HuH-7.5 (cell line): ENCODE measurements around the gene NDUFB2.
"Not testable (repeated sequence)": the region's sequence is repeated elsewhere in the genome, so short reads cannot be mapped to it uniquely, and the experiment has no call there.

Source experiments
- DNase-seq: peaks from one replicate; pipeline ENCODE4 v3.0.0; 2011; ENCODE audit warnings: low spot score

NDUFB2 gene

GRCh38 chr7:140696680-140697446, at the start of gene NDUFB2:
NDUFB2 (plus strand) TSS chr7:140696708; CDS start chr7:140696745, 37 bp downstream.
- DNase-seq = peak; percentile 83

- peak; percentile 82 for DNase-seq
Observed at GRCh38 chr7:140646931-140647647, 49.4 kb upstream of the NDUFB2 start.

DNA sequence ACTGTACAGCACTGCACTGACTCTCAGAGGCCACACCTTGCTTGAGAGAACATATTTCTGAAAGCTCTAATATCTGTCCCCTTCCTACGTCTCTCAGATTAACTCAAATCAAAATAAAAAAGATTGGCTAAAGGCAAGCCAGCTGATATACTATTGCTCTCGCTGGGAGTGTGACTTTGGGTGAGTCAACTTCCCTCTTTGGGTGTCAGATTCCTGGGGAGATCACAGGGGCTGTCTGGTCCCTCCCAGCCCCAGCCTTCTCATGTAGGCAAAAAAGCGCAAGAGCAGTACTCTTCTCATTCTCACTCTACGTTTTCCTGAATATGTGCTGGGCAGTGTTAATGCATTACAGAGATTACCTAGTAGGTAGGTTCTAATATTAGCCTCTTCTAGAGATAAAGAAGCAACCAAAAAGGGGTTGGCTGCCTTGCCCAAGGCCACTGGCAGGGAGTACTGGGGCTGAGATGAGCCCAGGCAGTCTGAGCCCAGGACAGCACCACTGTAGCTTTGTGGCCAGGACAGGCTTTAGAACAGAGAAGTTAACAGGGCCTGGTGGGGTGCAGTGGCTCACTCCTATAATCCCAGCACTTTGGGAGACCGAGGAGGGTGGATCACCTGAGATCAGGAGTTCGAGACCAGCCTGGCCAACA, 46.8 kb upstream of the NDUFB2 start:
- no peak for DNase-seq

DNA sequence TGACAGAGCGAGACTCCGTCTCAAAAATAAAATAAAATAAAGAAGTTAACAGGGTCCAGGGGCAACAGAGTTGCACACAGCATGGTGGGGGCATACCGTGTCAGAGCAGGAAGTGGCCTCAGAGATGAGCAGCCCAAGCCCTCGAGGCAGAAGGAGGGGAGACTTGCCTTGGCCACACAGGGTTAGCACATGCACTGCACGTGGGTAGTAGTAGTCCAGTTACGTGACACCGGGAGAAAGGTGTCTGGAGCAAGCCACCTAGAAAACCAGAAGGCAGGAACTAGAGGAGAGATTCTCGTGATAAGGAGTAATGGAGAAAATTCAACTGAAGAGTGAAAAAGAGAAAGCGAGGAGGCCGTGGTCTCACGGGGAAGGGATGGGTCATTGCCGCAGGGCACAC, 46.1 kb upstream of the NDUFB2 start:
- DNase-seq = no peak

DNA sequence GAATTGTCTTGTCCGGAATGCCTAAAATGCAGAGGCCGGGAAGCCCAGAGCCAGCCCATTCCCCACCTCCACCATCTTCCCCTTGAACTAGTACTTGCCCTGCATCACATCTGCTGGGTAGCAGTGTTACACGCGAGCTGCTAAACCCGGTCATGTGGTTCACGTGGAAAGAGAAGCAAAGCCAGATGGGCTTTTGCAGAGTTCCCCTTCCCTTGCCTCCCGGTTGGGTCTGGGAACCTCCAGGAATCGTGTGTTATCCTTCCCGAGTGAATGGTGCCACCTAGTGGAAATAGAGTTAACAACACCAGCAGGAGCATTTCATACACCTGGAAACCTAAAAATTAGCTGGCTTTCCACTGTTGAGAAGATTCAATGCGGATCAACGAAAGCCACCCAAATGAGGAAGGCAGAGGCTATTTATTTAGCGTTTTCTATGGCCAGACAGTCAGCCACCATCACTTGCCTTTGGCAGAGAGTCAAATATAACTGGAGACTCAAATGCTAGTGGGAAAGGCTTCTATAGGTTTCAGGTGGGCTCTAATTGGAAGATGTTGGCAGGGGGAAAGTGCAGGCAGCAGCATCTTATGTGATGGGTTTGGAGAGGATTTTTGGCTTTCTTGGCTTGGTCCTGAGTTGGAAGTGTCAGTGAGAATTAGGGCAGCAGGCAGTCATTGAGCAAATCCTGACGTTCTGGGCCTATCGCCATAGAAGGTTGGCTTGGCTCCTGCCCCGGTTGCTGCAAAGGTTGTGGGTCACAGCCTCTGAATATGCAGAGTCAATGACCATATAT, 43.0 kb upstream of the NDUFB2 start:
- DNase-seq = peak; percentile 70

GRCh38 chr7:140654109-140654387, 42.5 kb upstream of the NDUFB2 start:
- no peak for DNase-seq

DNA sequence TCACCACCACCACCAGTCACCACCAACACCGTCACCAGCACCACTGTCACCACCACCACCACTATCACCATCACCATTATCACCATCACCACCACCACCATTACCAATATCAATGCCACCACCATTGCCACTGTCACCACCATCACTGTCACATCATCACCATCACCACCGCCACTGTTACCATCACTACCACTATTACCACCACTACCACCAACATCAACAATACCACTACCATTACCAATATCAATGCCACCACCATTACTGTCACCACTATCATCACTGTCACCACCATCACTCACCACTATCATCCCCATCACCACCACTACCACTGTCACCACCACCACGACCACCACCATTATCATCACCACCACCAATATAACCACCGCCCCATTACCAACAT, 41.8 kb upstream of the NDUFB2 start:
- no peak for DNase-seq

DNA sequence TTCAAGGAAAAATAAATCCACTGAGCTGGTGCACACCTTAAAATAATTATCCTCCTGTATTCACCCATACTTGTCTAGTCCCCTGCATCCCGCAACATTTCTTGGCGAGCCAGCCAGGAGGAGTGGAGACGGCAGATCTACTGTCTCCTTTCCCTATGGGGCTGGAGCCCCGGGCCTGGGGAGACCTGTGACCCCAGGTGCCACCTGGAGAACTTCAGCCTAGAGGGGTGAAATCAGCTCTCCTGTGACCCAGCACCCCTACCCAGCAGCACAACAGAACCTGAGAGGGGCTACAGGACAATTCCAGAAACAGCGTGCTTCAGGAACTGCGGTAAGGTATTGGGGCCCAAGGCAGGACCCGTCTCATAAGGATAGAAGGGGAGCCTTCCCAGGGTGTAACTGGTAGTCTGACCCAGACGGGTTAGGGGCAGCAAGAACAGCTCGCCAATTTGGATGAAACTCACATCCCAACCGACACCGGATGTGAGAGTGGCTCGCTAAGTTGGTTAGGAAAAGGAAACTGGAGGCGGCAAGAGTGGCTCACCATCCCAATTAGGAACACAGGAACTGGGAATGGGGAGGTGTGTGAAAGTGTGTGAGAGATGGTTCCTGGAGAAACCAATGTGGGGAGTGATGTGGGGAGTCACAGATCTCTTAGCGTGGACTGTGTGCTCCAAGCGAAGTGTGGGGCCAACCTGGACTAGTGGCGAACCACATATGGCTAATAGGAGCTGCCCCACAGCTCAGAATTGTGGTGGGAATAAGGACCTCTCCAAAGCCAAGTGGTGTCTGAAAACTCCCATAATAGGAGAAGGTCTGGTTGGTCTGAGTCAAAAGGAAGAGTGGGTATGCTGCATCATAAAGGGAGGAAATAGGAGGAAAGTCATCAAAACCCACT, 40.7 kb upstream of the NDUFB2 start:
- DNase-seq = no peak

DNA sequence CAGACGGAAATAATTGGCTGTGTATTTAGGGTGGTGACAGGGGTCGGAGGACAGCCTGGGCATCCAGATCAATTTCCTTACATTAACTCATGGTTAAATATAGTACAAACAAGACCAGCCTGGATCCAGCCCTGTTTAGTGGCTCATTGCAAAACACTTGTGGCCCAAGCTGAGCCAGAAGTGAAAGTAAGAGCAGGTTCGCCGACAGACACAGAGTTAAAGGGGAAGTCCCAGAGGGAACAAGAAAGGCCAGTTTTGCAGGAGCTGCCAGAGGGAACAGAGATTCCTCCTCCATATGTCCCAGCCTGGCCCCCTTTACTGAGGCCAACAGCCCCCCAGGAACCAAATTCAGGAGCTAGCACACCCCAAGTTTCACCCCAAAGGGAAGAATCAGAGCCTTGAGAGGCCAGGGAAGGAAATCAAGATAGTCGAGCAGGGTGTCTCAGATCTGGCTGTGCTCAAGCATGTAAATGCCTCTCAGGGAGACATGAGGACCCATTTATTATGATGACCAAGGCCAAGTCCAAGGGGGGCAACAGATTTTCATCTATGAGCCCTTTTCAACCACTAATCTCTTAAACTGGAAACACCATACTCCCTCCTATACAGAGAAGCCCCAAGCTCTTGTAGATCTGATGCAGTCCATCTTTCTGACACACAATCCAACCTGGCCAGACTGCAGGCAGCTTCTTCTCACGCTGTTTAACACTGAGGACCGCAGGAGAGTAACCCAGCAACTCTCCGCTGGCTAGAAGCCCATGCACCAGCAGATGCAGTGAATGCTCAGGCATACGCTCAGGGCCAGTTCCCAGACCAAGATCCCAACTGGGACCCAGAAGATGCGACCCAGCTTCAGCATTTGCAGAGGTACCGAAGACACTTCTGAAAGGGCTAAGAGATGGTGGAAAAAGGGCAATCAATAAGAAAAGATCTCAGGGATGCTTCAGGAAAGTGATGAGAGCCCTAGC, 39.7 kb upstream of the NDUFB2 start:
- DNase-seq = no peak

DNA sequence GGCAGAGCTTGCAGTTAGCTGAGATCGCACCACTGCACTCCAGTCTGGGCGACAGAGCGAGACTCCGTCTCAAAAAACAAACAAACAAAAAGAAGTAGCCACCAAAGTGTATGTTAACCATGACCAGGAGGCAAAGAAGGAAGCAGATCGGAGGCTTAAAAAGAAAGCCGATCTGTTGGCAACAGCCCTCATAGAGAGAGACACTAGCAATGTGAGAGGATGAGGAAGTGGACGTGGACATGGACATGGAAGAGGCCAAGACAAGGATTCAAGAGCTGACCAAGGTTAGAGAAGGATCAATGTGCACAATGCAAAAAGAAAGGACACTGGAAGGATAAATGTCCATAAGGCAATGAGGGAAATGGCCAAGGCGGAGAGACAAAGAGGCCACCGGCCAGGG, 38.6 kb upstream of the NDUFB2 start:
- no peak for DNase-seq

GRCh38 chr7:140659856-140660255, 36.7 kb upstream of the NDUFB2 start:
- no peak for DNase-seq

DNA sequence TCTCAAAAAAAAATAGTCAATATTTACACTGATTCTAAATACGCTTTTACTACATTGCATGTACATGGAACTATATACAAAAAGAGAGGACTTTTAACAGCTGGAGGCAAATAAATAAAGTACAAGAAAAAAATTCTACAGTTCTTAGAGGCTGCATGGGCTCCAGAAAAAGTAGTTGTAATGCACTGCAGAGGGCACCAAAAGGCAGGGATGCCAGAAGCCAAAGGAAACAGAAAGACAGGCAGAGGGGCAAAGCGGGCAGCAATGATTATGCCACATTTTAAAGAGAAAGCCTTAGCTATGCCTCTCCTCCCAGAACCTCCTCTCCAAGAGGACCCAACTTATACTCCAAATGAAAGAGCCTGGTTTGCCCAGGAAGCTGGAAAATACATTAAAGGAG, 35.4 kb upstream of the NDUFB2 start:
- DNase-seq = no peak

GRCh38 chr7:140662938-140663337, 33.6 kb upstream of the NDUFB2 start:
- not testable (repeated sequence) for DNase-seq

- DNase-seq = no peak
Observed at GRCh38 chr7:140667476-140667875, 29.0 kb upstream of the NDUFB2 start.

- no peak for DNase-seq
Observed at GRCh38 chr7:140668641-140669040, 27.9 kb upstream of the NDUFB2 start.

GRCh38 chr7:140669352-140669751, 27.2 kb upstream of the NDUFB2 start:
- no peak for DNase-seq

GRCh38 chr7:140669862-140670261, 26.6 kb upstream of the NDUFB2 start:
- DNase-seq = not testable (repeated sequence)

DNA sequence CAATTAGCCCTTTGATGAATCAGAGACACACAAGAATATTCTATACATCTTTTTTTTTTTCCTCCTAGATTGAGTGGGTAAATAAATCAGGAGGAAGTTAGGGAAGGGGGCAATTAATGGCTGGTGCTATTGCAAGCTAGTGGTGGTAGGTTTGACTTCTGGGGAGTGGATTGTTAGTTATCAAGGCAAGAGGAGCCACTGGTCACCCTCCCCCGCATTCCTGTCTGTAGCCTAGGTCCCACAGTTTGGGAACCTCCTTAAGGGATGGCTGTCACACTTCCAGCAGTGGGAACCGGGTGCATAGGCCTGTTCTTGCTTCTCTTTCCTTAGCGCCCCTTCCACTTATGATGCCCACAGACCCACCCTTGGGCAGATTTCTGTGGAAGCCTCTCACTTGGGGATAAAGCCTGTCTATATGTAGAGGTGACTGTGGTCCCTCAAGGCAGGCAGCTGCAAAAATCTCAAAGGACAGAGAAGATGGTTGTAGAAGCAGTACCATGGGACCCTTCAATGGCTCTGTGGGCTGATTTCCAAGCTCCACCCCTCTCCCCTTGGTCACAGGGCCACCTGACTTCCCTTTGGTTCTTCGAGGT, 26.1 kb upstream of the NDUFB2 start:
- DNase-seq = no peak

- no peak for DNase-seq
Observed at GRCh38 chr7:140671966-140672365, 24.5 kb upstream of the NDUFB2 start.
